GM23338 (cell line): ENCODE data around the gene FMN1. TPM values are rescaled to one million over a fixed set of nuclear protein-coding genes. Genes with fewer than 3 reads are reported as not detected.

Source experiments
- CREB1 ChIP-seq: fragments of 250-450 bp; sonication (Bioruptor Pico); IDR thresholded peaks from 2 replicates; pipeline ENCODE4 v1.5.0; 2020; ENCODE audit warnings: low read depth, mild to moderate bottlenecking, moderate library complexity
- ETS1 ChIP-seq: IDR thresholded peaks from 2 replicates; pipeline ENCODE4 v1.6.1; 2016; ENCODE audit warnings: antibody characterized with exemption
- EZH2 ChIP-seq: fragments of 200-600 bp; sonication (generic); IDR thresholded peaks from one replicate; pipeline ENCODE4 v1.8.0; 2017; ENCODE audit warnings: antibody characterized with exemption, mild to moderate bottlenecking, low read depth; ENCODE audit not compliant: unreplicated experiment
- EZH2phosphoT487 ChIP-seq: fragments of 200-600 bp; sonication (generic); IDR thresholded peaks from one replicate; pipeline ENCODE4 v1.8.1; 2018; ENCODE audit warnings: antibody characterized with exemption; ENCODE audit not compliant: unreplicated experiment
- NANOG ChIP-seq: IDR thresholded peaks from 2 replicates; pipeline ENCODE4 v1.6.1; 2016; ENCODE audit warnings: antibody characterized with exemption, borderline replicate concordance
- REST ChIP-seq: IDR thresholded peaks from one replicate; pipeline ENCODE4 v1.6.1; 2018; ENCODE audit warnings: antibody characterized with exemption; ENCODE audit not compliant: unreplicated experiment
- ZNF114 ChIP-seq: fragments of 250-450 bp; sonication (Bioruptor Pico); IDR thresholded peaks from 2 replicates; pipeline ENCODE4 v1.5.0; 2020; ENCODE audit warnings: mild to moderate bottlenecking, moderate library complexity
- ZNF331 ChIP-seq: fragments of 250-450 bp; sonication (Bioruptor Pico); IDR thresholded peaks from 2 replicates; pipeline ENCODE4 v1.5.0; 2020; ENCODE audit warnings: low read depth, mild to moderate bottlenecking, moderate library complexity
- ZNF462 ChIP-seq: fragments of 250-450 bp; sonication (Bioruptor Pico); IDR thresholded peaks from 2 replicates; pipeline ENCODE4 v1.5.0; 2020; ENCODE audit warnings: mild to moderate bottlenecking, moderate library complexity
- polyA plus RNA-seq: library from polyadenylated mRNA; unstranded; fragments of >200 nt; fragmentation: Nextera tagmentation; extraction: Ambion mirVana; gene quantifications from 2 replicates; pipeline ENCODE4 v1.2.1, GENCODE V29; 2016
- total RNA-seq: library from RNA; depleted of rRNA; stranded (reverse); fragments of >200 nt; shearing (Covaris generic); gene quantifications from 2 replicates; pipeline ENCODE4 v1.2.3, GENCODE V29; 2014

The FMN1 gene
- total and polyA plus RNA-seq, 2 experiments from 2014 or later = 1.2 to 1.6 TPM

GRCh38 chr15:33016405-33017024 is 178.0 kb downstream of the FMN1 start (continued):
- TF ChIP-seq ZNF462 (CRISPR knock-in tag) (no peak), EZH2phosphoT487 (no peak), ZNF331 (CRISPR knock-in tag) (no peak), ETS1 (no peak), CREB1 (CRISPR knock-in tag) (no peak), EZH2 (no peak), NANOG (no peak), ZNF114 (CRISPR knock-in tag) (no peak), REST (no peak)
